Measurements from ENCODE around the gene GCHFR. TPM values are rescaled to one million over a fixed set of nuclear protein-coding genes. Genes with fewer than 3 reads are reported as not detected.
A peak's percentile ranks its signal among the peaks of the same experiment; 100 is the strongest.

Gene GCHFR
- total RNA-seq, 2 donors from 2014 or later, result 9.7 to 33.8 TPM

DNA sequence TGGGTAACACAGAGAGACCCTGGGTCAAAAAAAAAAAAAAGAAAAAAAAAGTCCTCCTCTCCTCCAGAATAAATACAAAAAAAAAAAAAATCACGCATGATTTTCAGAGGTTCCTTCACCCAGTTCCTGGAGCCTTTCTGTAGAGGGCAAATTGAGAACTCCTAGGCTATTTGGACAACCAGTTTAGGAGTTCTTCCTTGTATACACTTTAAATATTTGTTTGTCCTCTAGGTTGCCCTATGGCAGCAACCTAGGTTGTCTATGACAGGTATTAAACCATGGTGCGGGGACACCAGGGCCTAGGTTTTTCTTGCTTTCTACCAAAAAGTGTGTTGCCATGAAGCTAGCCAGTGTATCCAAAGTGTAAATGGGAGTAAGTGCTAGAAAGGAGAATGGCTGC lies 39.2 kb downstream of the GCHFR start:
- H3K27me3 ChIP-seq, result no peaks in the 10 kb centered on the region
- no peaks in the 10 kb centered on the region for H3K36me3 ChIP-seq
- H3K9me3 ChIP-seq, result no peaks in the 10 kb centered on the region
- H3K4me1 ChIP-seq, result peaks cover 0 to 20% of the 10 kb centered on the region in 2 donors
- no peak overlapping the region for H3K4me3 ChIP-seq
- H3K27ac ChIP-seq, result no peak overlapping the region
- DNase-seq (ENCODE audit: low spot score), result no peak
- TF ChIP-seq, protein P1, sequence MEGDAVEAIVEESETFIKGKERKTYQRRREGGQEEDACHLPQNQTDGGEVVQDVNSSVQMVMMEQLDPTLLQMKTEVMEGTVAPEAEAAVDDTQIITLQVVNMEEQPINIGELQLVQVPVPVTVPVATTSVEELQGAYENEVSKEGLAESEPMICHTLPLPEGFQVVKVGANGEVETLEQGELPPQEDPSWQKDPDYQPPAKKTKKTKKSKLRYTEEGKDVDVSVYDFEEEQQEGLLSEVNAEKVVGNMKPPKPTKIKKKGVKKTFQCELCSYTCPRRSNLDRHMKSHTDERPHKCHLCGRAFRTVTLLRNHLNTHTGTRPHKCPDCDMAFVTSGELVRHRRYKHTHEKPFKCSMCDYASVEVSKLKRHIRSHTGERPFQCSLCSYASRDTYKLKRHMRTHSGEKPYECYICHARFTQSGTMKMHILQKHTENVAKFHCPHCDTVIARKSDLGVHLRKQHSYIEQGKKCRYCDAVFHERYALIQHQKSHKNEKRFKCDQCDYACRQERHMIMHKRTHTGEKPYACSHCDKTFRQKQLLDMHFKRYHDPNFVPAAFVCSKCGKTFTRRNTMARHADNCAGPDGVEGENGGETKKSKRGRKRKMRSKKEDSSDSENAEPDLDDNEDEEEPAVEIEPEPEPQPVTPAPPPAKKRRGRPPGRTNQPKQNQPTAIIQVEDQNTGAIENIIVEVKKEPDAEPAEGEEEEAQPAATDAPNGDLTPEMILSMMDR (IDR thresholded peaks at IDR 0.05), result no peak

DNA sequence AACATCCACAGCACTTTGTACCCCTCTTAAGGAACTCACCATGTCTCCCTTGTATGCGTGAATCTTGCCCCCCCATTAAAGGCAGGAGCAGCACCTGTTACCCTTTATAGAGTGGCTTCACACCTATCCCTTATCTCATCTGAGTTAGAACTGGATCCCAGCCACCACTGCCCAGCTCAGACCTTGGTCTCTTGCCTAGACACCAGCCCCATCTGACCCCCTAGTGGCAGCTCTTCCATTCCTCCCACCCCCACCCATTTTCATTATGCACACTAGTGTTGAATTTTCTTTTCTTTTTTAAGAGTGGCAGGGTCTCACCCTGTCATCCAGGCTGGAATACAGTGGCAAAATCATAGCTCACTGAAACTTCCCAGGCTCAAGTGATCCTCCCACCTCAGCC lies 39.8 kb downstream of the GCHFR start:
- Histone ChIP-seq H3K9me3 (no peaks in the 10 kb centered on the region), H3K27ac (no peak overlapping the region), H3K27me3 (no peaks in the 10 kb centered on the region), H3K36me3 (no peaks in the 10 kb centered on the region), H3K4me3 (no peak overlapping the region), H3K4me1 (peaks cover 0 to 26% of the 10 kb centered on the region in 2 donors)
- TF ChIP-seq, protein P1 (IDR thresholded peaks at IDR 0.05), result no peak
- no peak for DNase-seq (ENCODE audit: low spot score)

DNA sequence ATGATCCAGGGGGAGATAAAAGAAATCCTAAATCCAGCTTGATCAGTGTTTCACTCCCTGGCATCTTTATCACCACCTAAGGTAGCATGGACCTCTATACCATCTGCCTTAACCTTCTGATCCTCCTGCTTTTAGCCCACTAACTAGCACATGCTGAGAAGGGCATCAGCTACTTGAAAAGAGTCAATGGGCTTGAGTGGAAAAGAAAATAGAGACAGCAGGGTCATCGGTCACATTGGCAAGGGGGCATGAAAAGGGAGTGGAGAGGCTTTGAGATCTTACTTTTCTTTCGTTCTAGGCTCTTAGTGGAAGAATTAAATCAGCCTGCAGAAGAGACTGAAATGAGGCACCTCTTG lies 42.8 kb downstream of the GCHFR start:
- peak overlapping the region; percentile 83 to 86 for H3K4me3 ChIP-seq
- no peak for DNase-seq (ENCODE audit: low spot score)
- H3K36me3 ChIP-seq, result peaks cover 9% of the 10 kb centered on the region
- TF ChIP-seq, protein P1 (IDR thresholded peaks at IDR 0.05), result no peak
- H3K27me3 ChIP-seq, result no peaks in the 10 kb centered on the region
- H3K27ac ChIP-seq, result peak overlapping the region; percentile 92 to 94
- H3K9me3 ChIP-seq, result no peaks in the 10 kb centered on the region
- H3K4me1 ChIP-seq, result peaks cover 0 to 27% of the 10 kb centered on the region in 2 donors

DNA sequence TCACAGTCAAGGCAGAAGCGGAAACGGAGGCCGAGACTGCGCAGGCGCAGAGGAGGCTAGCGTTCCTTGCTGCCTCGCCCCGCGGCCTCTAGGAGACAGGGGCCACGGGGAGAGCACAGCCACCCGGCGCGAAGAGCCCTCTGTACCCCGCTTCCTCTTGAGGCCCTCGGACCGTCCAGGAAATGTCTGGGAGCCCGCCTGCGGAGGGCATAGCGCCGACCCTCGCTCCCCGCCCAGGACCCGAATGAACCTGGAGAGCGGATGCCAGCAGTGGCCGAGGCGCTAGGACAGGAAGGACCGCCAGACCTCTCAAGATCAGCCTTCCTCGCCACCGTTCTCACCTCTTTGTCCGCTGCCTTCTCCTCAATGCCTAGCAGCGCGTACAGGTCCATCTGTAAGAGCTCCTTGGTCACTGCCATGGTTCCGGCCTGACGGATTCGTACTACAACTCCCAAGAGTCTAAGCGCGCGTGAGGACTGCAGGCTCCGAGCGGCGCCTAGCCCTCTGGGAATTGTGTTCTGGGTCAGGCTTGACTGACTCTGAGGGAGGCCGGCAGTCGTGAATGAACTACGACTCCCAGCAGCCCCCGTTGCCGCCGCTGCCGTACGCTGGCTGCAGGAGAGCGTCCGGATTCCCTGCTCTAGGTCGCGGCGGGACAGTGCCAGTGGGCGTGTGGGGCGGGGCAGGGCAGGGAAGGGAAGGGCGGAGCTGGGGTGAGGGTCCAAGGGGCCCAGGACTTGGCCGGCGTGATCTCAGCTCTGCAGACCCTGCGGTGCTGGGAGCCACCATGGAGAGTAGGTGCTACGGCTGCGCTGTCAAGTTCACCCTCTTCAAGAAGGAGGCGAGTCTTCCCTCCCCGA lies 43.4 kb downstream of the GCHFR start, which contains the start of the genes DNAJC17 and ZFYVE19:
Gene DNAJC17, minus strand, starts transcription at position 446 of the 860 bp plus-strand sequence. Its CDS starts 27 bp downstream, at position 419.
Gene ZFYVE19, plus strand, starts transcription at position 62 of the 860 bp plus-strand sequence. Its CDS starts 501 bp downstream, at position 563.
- Histone ChIP-seq H3K27ac (peak within 1 kb of the TSS; percentile 92 to 94), H3K27me3 (no peaks in the 10 kb centered on the region), H3K4me3 (peak within 1 kb of the TSS; percentile 83 to 86), H3K4me1 (peaks cover 0 to 27% of the 10 kb centered on the region in 2 donors), H3K36me3 (peaks cover 9% of the 10 kb centered on the region), H3K9me3 (no peaks in the 10 kb centered on the region)
- DNase-seq (ENCODE audit: low spot score), result peak; percentile 97
- TF ChIP-seq, protein P1 (IDR thresholded peaks at IDR 0.05), result no peak

DNA sequence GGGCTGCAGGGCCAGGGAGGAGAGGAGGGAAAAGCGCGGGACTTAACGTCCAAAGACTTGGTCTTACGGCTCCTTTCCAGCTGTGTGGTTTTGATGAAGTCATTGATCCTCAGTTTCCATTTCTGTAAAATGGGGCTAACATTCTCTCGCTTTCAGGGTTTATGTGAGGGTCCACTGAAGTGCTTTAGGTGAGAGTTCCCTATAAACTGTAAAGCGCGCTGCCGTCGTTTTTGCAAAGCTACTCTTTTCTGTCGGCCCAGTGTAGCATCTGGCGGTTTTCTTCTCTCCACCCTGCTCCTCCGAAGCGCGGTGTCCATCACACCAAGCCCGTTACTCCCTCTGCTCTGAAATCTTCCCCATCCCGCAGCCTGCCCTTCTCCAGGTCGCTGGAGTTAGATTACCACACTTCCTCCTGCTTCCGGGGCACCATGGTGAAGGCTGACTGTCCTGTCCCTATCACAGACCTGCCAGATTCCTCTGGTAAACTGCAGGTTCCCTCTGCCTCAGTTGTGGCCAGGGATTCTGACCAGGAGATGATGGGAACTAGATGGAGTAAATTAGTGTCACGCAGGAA lies 44.1 kb downstream of the GCHFR start:
- H3K27me3 ChIP-seq, result no peaks in the 10 kb centered on the region
- H3K9me3 ChIP-seq, result no peaks in the 10 kb centered on the region
- peak overlapping the region; percentile 92 to 94 for H3K27ac ChIP-seq
- H3K4me3 ChIP-seq, result peak overlapping the region; percentile 83 to 86
- H3K4me1 ChIP-seq, result peaks cover 0 to 27% of the 10 kb centered on the region in 2 donors
- TF ChIP-seq, protein P1 (IDR thresholded peaks at IDR 0.05), result no peak
- peaks cover 9% of the 10 kb centered on the region for H3K36me3 ChIP-seq
- DNase-seq (ENCODE audit: low spot score), result no peak
